ENCODE data around the gene ABI3.

Gene ABI3

DNA sequence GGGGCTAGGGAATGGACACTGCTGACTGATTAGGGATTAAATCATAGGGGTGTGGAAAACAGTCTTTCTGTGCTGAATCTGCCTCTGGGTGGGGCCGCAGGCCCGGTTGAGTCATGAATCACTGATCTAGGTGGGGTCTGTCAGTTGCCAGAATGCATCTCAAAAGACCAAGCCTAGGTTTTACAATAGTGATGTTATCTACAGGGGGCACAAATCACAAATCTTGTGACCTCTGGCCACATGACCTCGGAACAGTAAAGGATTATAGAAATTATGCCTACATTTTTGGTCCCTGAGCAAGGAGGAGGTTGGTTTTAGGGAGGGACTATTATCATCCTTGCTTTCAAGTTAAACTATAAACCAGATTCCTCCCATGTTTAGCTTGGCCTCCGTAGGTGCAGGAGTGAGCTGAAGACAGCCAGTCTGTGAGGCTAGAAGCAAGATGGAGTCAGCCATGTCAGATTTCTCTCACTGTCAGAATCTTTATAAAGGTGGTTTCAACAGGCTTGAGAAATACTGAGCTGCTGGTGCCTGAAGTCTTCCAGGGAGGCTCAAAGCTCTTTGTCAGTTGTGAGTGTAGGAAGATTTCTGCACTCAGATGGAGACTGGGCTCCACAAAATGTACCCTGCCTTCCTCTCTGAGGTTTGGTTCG lies 13.0 kb upstream of the ABI3 start:
- DNase-seq, result no peak

DNA sequence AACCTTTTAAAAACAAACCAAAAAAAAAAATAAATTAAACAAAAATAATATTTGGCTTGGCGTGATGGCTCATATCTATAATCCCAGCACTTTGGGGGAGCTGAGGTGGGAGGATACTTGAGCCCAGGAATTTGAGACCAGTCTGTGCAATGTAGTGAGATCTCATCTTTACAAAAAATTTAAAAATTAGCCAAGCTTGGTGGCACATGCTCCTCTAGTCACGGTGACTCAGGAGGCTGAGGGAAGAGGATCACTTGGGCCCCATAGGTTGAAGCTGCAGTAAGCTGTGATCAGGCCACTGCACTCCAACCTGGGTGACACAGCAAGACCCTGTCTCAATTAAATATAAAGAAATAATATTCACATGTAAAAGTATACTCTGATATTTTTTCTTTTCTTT lies 12.3 kb upstream of the ABI3 start:
- no peak for DNase-seq

DNA sequence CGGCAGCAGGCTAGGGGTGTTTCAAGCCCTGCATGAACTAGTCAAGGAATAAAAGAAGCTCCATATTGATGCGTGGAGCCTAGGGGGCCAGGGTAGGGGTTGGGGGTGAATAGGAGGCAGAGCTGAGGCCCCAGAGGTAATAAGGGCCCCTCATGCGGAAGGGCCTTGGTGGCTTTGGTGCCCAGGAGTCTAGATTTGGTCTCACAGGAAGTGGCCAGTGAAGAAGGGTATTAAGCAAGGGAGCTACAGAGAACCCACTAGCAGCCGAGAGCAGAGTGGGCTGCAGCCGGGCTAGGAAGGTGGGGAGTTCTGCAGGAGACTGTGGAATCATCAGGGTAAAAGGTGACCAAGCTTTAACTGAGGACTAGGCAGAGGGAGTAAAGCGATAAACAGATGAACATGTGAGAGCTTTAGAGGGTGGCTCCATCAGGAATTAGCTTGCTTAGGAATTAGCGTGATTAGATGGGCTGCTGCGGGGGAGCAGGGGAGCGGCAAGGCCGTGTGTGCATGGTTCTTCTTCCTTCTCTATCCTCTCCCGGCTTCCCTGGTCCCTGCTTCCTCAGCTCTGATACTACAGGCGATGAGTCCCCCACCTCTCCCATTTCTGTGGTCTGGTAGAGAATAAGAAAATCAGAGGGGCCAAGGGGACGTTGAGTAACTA lies 10.0 kb upstream of the ABI3 start:
- DNase-seq, result no peak

DNA sequence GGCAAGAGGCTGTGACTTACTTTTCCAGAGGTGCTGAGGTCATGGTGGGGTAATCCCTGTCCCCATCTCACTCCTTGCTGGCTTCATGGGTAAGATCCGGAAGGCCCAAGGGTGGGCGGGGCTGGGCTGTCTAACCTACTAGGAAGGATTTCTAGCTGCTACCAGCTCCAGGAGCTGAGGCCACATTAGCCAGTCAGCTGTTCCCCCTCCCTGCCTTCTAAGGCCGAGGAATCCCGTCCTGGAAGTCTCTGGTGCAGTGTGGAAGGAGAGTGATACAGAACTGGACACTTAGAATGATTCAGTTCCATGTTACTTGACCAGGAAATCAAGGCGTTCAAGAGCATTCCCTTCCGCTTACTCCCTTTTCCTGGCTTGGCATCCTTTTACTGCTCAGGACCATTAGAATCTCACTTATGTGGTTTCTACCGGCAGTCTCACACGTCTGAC lies 9.0 kb upstream of the ABI3 start:
- no peak for DNase-seq

DNA sequence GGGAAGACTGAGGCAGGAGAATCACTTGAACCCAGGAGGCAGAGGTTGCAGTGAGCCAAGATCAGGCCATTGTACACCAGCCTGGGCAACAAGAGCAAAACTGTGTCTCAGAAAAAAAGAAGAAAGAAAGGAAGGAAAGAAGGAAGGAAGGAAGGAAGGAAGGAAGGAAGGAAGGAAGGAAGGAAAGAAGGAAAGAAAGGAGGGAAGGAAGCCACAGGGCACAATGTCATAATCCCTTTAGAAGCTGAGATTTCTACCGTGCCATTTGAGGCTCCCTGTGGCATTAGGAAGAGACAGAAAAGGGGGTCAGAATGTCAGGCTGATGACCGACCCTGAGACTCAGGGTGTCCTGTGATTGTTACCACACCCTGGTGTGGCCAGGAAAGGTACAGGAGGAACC lies 6.7 kb upstream of the ABI3 start:
- DNase-seq, result no peak

DNA sequence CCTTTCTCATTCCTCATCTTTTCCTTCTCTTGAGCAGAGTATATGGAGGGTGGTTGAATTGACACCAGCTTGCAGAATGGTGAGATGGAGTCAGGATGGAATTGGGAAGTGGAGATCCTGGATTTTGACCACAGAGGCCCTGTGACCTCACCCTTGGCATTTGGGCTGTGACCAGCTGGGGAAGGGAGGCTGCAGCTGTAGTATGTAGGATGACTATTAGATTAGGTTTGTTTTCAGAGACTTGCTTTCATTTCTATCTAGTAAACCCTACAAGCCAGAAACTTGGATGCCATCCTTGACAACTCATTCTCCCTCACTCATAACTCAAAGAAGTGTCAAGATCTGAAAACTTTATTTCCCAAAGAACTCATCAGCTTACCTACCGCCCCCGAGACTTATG lies 6.0 kb upstream of the ABI3 start:
- no peak for DNase-seq

DNA sequence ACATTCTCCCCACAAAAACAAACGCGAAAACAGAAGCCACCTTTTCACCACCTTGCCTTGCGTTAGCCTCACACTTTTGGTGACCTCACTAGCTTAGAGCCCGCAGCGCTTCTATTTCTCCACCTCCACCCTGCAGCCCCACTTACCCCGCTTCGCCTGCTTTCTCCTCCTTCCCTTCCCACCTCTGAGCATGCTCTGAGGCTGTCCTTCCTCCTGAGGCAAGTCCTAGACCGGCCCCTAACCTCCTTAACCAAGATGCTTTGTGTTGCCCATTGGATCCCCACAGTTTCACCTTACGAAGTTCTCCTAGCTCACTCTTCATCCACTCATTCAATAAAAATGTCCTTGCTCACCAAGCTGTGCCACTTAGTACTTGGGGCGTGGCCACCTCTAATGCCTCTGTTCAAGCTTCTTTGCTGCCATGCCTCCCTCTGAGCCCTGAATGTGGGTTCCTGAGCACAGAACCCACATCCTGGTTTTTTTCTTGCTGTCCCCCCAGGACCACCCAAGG lies 1.4 kb upstream of the ABI3 start:
- no peak for DNase-seq

DNA sequence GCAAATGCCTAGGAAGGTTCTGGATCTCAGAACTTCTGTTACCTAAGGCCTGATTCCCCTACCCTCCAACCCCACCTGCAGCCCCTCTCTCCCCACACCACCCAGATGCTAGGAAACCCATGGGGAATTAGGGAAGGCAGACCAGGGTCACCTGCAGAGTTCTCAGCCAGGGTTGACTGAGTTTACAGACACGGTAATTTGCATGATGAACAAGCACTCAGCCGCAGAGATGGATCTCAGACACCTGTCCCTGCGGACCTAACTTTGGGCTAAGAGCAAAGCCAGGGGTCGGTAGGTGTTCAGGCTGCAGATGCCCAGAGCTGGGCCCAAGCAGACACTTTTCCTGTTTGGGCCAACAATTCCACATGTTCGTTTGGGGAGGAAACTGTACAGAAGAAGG lies 2.9 kb downstream of the ABI3 start:
- DNase-seq, result no peak

DNA sequence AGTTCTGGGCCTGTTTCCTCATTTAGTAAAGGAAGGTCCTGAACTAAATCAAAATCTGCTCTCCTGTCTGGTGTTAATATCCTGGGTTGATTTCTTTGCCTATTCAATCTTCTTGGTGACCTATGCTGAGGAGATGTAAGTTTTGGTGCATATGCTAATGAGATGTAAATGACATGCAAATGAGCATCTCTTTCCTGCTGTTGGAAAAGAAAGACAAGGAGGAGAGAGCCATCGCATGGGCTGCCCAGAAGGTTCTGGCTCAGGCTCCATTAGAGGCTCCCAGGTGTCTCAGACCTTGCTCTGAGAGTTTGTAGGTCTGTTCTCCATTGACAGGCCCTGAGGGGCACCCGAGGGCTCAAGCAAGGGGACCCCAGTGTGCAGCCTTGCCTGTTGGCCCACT lies 3.3 kb downstream of the ABI3 start:
- no peak for DNase-seq

DNA sequence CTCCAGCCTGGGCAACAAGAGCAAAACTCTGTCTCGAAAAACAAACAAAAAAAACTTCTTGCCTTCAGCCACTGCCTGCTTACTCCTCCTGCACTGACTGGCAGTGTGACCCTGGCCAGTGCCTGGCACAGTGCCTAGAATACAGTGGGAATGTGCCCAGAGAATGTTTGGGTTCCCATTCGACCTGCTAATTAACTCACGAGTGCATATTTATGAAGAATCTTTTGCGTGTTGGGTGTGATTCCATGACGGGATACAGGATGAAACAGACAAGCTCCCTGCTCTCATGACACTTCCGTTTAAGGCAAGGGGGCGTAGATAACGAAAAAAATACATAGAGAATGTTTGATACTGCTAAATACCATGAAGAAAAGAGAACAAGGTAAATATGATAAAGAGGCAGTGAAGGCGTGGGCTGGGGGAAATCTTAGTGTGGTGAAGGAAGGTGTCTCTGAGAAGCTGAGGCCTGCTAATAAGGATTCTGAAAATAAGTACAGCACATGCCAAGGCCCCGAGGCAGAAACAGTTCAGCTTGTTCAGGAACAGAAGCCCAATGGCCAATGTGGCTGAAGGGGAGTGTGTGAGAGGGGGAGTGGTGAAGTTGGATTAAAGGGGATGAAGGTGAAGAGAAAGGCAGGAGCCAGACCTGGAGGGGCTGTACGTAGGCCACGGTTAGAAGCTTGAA lies 4.3 kb downstream of the ABI3 start:
- DNase-seq, result no peak

DNA sequence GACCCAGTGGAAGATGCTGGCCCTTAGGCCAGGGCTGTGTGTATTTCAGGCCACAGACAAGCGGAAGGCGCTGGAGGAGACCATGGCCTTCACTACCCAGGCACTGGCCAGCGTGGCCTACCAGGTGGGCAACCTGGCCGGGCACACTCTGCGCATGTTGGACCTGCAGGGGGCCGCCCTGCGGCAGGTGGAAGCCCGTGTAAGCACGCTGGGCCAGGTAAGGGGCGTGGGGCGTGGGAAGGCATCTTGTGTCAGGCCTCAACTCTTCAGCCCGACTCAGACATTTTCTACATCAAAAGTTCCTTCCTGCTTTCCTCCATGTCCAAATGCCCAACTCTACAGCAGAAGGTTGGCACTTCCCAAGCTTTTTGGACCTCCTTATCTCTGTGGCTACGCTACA lies 6.0 kb downstream of the ABI3 start:
- DNase-seq, result no peak

DNA sequence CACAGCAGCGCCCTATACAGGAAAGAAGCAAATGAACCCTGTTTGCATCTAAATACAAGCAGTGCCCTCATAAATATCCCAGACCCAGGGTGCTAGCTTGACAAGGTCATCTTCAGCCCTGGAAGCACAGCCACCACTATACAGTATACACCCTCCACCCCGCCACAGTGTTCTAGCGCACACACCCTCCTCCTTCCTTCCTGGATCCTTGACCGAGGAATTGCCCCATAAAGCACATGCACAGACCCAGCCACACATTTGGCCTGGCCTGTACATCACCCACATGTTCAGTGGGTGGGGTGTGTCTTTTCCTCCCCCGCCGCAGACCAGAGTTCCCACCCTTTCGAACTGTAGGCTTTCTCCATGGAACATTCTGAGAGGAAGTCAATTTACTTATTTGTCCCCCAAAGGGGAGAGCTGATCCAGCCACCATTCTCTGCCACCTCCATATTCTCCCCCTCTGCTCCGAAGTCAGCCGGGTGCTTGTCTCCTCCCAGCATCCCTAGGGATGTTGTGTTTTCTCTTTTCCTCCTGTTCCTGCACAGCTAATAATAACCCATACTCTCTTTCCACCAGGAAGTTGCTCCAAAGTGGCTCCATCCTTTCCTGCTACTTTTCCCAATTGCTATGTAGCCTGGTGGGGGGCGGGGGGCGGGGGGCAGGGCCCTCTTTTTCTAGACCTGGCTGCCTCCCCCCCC lies 6.6 kb downstream of the ABI3 start:
- DNase-seq, result no peak

DNA sequence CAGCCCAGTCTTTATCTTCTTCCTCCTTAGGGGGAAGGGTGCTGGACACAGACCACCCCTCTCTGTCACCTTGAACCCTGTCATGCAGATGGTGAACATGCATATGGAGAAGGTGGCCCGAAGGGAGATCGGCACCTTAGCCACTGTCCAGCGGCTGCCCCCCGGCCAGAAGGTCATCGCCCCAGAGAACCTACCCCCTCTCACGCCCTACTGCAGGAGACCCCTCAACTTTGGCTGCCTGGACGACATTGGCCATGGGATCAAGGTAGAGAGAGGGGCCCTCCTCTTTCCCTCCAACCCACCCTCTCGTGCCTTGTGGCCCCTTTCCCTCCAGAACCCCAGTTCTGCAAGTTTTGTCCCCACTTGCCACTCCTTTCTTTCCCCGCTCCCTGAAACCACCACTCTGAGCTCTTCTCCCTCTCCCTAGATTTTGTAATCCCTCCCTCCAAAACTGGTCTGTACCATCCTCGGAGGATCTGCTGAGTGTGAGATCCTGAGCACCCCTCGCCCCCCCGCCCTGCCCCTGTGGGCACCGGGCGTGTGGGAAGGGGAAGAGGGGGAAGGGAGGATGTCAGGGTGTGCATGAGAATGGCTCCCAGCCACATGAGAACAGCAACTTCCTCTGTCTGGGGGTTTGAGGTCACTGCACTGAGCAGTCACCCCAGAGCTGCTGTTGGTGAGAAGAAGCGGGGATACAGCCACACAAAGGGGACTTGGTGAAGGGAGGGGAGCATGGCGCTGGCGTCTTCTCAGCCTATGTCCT lies 7.3 kb downstream of the ABI3 start:
- DNase-seq, result no peak

DNA sequence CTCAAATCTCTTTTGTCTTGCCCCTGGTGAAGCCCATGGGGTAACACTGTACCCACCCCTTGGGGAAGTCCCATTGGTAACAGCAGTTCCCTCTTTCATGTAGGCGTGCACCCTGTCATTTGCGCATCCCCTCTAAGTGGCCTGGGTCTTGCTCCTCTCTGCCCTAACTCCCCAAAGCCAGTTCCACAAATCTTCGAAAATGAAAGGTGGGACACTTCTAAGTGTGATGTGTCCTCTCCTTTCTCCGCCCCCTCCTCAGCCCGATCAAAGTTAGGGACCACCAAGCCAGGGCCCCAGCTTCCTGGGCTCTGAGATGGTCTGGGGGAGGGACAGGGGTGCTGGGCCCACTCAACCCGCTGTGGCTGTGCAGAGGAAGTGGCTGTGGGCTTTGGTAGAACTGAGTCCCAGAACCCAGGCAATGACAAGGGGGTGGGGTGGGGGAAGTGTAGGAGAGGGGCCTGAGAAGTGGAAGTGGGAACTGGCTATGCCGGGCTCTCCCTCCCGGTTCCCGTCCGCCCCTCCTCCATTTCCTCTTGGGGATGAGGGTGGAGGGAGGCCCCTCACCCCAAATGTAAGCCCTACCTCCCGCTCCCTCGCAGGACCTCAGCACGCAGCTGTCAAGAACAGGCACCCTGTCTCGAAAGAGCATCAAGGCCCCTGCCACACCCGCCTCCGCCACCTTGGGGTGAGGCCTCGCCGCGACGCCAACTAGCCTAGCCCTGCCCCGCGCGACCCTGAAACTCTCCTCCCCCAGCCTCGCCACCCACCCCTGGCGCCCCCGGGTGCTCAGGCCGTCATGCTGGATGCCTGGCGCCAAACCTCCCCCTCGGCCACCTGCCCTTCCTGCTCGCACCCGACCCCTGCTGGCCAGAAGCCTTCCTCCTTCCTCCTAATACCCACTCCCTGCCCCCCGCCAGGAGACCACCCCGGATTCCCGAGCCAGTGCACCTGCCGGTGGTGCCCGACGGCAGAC lies 8.7 kb downstream of the ABI3 start:
- no peak for DNase-seq

DNA sequence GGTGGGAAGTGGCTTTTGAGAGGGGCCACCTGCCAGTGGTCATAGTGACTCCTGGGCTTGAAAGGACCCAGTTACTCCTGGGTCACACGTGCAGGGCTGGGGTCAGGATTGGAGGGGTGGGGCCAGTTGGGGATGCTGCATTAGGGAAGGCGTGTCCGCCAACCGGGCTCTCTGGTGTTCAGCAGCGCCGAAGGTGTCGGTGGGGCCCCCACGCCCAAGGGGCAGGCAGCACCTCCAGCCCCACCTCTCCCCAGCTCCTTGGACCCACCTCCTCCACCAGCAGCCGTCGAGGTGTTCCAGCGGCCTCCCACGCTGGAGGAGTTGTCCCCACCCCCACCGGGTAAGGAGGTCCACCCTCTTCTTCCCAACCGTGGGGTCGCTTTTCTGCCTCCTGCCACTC lies 9.5 kb downstream of the ABI3 start:
- no peak for DNase-seq

DNA sequence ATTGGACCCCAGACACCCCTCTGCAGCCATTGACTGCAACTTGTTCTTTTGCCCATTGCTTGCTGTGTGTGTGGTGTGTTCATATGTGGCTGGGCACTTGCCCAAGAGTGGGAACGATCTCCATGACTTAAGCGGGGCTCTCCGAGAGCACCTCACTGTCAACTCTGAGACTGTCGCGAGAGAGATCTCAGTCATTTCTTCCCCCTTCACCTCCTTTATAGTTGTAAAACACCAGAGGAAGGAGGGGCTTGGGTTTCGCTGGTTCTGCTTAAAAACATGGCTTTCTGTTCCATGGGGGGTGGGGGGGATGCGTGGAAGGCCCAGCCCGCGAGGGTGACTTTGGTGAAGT lies 12.6 kb downstream of the ABI3 start:
- no peak for DNase-seq

DNA sequence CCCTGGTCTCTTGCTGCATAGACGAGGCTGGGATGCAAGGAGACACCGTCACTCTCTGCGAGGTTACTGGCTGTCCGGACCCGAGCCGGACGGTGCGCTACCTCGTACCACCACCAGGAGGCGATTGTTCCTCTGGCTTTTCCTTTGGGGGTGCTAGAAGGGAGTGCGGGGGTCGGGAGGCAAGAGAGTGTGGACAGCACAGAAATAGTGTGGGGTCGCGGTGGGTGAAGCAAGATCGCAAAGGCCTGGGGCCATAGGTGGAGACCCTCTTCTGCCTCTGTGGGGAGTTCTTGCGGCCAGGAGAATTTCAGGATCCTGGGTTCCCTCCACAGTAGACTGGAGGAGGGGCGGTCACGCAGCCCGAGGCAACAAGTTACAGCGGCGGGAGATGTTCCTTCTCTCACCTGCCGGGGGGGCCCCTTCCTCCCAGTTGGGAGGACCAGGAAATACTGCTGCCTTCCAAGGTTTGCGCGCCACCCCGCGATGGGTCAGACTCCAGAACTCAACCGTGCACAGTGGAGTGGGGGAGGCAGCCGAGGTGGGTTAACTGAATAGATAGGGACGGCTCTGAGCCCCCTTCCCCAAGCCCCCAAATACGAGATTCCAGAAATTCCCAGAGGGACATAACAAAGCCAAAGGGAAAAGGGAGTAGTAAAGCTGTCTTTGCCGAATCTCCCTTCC lies 13.2 kb downstream of the ABI3 start:
- no peak for DNase-seq

DNA sequence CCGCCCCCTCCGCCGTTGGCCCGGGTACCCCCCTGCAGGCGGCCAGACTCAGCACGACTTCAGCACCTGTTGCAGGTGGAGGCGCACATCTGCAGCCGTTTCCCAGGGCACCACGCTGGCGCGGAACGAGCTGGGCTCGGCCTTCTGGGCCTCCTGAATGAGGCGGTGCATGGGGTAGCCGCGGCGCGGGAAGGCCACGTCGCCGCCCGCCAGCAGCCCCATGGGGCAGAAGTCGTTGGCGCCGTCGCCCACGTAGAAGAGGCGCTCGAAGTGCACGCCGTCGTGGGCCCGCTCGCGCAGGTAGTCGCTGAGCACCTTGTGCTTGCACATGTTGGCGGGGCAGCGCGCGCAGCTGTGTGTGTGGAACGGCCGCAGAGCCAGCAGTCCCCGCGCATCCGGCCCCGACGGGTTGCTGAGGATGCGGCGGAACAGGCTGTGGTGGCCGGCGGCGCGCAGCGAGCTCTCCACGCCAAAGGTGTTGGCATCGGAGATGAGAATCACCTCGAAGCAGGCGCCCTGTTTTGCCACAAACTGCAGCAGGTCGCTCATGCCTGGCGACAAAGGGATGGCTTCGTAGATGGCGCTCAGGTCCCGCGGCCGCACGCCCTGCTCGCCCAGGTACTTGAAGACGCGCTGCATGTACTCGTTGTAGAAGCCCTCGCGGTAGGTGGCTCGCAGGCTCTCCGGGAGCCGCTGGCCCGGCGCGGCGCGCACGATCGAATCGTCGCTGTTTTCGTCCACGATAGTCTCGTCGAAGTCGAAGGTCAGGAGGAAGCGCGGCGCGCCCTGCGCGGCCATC lies 13.9 kb downstream of the ABI3 start:
- no peak for DNase-seq

DNA sequence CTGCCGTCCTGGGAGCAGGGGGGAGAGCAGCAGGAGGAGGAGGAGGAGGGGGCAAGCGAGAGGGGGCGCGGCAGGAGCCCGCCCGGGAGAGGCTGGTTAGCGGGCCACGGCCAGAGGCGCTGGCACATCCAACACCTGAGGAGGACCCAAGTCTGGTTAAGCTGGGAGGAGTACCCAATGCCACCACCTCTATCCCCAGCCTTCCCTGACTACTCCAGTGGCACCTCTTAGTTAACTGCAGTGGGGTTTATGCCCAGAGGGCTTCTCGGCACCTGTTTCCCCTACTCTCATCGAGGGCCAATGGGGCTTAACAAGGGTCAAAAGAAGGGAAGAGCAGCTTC lies 14.5 kb downstream of the ABI3 start:
- no peak for DNase-seq

DNA sequence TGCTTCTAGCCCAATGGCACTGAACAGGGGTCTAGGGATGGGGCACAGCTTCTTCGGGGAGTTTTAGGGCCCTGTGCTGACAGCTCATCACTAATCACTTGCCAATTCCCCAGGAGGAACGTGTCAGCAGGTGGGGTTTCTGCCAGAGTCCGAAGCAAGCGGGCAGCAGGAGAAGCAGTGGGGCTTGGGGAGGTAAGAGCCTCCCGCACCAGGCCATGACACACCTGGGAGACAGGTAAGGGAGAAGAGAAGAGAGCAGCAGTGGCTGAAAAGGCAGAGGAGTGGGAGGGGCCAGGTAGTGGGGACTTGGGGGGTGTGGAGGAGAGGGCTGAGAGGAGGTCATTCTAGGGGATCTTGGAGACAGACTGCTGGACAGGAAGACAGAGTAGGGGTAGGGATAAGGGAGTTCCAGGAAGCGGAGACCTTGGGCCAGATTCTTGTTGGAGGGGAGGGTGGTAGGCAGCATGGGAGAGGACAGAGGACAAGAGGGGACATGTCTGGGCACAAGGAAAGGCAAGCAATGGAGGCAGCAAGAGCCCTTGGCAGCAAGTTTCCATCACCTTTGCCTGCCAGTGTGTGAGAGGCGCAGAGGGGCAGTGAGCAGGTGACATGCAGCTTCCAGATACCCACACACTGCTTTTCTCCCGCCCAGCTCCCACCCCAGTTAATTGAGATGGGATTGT lies 15.2 kb downstream of the ABI3 start:
- no peak for DNase-seq
